GM19025 (cell line): ENCODE measurements around the gene PPP1R14D.

Experiments
- ATAC-seq: cut with Tn5 transposase; IDR thresholded peaks from one replicate; pipeline ENCODE4 v1.9.1; 2021; ENCODE audit warnings: mild to moderate bottlenecking, low read depth, moderate library complexity; ENCODE audit not compliant: unreplicated experiment

The PPP1R14D gene

DNA sequence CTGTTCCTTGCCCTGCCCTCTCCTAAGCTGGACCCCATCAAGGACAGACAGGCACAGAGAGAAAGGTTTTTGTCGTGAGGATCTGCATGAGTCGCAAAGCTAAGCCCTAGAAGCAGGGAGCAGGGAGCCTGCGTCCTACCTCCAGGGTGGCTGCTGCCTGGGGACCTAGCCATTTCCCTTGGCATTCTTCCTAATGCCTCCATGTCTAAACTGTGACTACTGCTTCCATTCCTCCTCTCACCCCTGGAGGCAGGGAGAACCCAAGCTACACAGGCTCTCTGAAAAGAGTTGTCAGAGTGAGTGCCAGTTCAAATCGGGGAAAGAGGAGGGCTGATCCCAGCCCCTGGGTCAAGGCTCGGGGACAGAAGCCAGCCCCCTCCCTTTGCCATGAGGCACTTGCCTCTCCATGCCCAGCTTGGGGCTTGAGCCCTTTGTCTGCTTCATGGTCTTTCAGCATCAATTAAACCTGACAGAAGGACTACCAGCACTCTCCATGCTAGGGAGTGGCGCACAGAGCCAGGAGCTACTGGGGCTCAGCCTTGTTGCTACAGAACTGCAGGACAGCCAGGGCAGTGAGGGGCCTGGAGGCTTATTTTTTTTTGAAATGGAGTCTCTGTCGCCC lies 62.2 kb downstream of the PPP1R14D start:
- no peak for ATAC-seq
